ENCODE measurements around the gene MRPL17.

GRCh38 chr11:6681505-6681904 lies 1.6 kb downstream of the MRPL17 start:
- no peak for TF ChIP-seq CTCF (conservative IDR thresholded peaks at IDR 0.05; ENCODE audit: low read length)
- no peak for TF ChIP-seq EZH2phosphoT487 (IDR thresholded peaks at IDR 0.05; ENCODE audit: borderline replicate concordance)

Data from Loucy (cell line).